Activated CD4-positive, alpha-beta T cell treated with anti-CD3 and anti-CD28 coated beads, Interleukin-2, Interleukin-6, amounts not matched to agents 100 ng/mL and 50 ng/mL, durations not matched to agents 16 hours and 8 hours (primary cell): Measurements from ENCODE around the gene TRIP11.

Experiments
- DNase-seq: peaks from one replicate; pipeline ENCODE4 v3.0.0-alpha.2; 2020

The TRIP11 gene

GRCh38 chr14:92009604-92010003, 30.3 kb downstream of the TRIP11 start:
- no peak for DNase-seq

- no peak for DNase-seq
Measured at GRCh38 chr14:92005019-92005418, 34.8 kb downstream of the TRIP11 start.

- no peak for DNase-seq
Measured at GRCh38 chr14:92004062-92004461, 35.8 kb downstream of the TRIP11 start.

GRCh38 chr14:91998667-91999570, 40.9 kb downstream of the TRIP11 start:
- no peak for DNase-seq

GRCh38 chr14:91997492-91997891, 42.4 kb downstream of the TRIP11 start:
- DNase-seq, result no peak

- DNase-seq, result peak; percentile 69
Measured at GRCh38 chr14:91996948-91997371, 42.9 kb downstream of the TRIP11 start.

GRCh38 chr14:91987192-91987591, 52.7 kb downstream of the TRIP11 start:
- DNase-seq, result no peak

GRCh38 chr14:91985521-91986255, 54.2 kb downstream of the TRIP11 start:
- DNase-seq, result no peak

GRCh38 chr14:91985008-91985407, 54.9 kb downstream of the TRIP11 start:
- DNase-seq, result no peak

- DNase-seq, result no peak
Measured at GRCh38 chr14:91983588-91983987, 56.3 kb downstream of the TRIP11 start.

GRCh38 chr14:91980157-91980556, 59.7 kb downstream of the TRIP11 start:
- DNase-seq, result peak; percentile 88

GRCh38 chr14:91977884-91978283, 62.0 kb downstream of the TRIP11 start:
- no peak for DNase-seq

- no peak for DNase-seq
Measured at GRCh38 chr14:91975763-91976162, 64.1 kb downstream of the TRIP11 start.

- DNase-seq, result no peak
Measured at GRCh38 chr14:91971188-91971778, 68.6 kb downstream of the TRIP11 start.

- peak; percentile 63 for DNase-seq
Measured at GRCh38 chr14:91968280-91968679, 71.6 kb downstream of the TRIP11 start.

- no peak for DNase-seq
Measured at GRCh38 chr14:91964724-91965123, 75.1 kb downstream of the TRIP11 start.

GRCh38 chr14:91964011-91964410, 75.8 kb downstream of the TRIP11 start:
- DNase-seq, result no peak

- DNase-seq, result no peak
Measured at GRCh38 chr14:91963465-91963864, 76.4 kb downstream of the TRIP11 start.

GRCh38 chr14:91961297-91962220, 78.3 kb downstream of the TRIP11 start:
- peak; percentile 20 for DNase-seq

- DNase-seq, result no peak
Measured at GRCh38 chr14:91957876-91958313, 82.0 kb downstream of the TRIP11 start.

- no peak for DNase-seq
Measured at GRCh38 chr14:91956616-91957015, 83.2 kb downstream of the TRIP11 start.

- no peak for DNase-seq
Measured at GRCh38 chr14:91955168-91955567, 84.7 kb downstream of the TRIP11 start.
